ENCODE measurements around the gene SMIM44. TPM values are rescaled to one million over a fixed set of nuclear protein-coding genes. Genes with fewer than 3 reads are reported as not detected.

SMIM44 gene
- polyA plus RNA-seq, 3 donors = not detected

- Histone ChIP-seq H3K9me3 (replicated peaks in 1 of 2; ENCODE audit: control insufficient read depth in 1 of 2, insufficient read depth in 1 of 2, low read length in 2 of 2) (no peaks in the 10 kb centered on the region), H3K36me3 (replicated peaks in 1 of 2; ENCODE audit: control insufficient read depth in 1 of 2, insufficient read depth in 2 of 2, low read length in 2 of 2) (no peaks in the 10 kb centered on the region), H3K4me2 (replicated peaks; ENCODE audit: extremely low read depth, low read length, poor library complexity, severe bottlenecking) (peak within 1 kb of the TSS; percentile 57), H2AFZ (ENCODE audit: insufficient read depth, low read depth, low read length, poor library complexity, severe bottlenecking) (no peak within 1 kb of the TSS), H3K4me3 (replicated peaks in 1 of 3; ENCODE audit: low read depth in 2 of 3, low read length in 3 of 3) (peak within 1 kb of the TSS in 1 of 3 experiments; percentile 56), H3K27me3 (ENCODE audit: control insufficient read depth in 2 of 2, insufficient read depth in 2 of 2, low read length in 2 of 2) (no peaks in the 10 kb centered on the region), H3K27ac (ENCODE audit: low read depth in 1 of 2, low read length in 2 of 2) (no peak within 1 kb of the TSS), H3K9ac (ENCODE audit: insufficient read depth, low read length, poor library complexity, severe bottlenecking) (peak within 1 kb of the TSS; percentile 4), H4K20me1 (ENCODE audit: insufficient read depth, low read length) (no peaks in the 10 kb centered on the region), H3K4me1 (ENCODE audit: control insufficient read depth in 1 of 2, insufficient read depth in 2 of 2, low read length in 2 of 2) (peaks cover 9 to 18% of the 10 kb centered on the region in 2 donors), H3K79me2 (ENCODE audit: insufficient read depth, low read length) (no peaks in the 10 kb centered on the region)
- peaks cover 0 to 6% (median 0%) of the 10 kb centered on the region in 7 donors for H3K9me3 Mint-ChIP-seq
- intact Hi-C loops (cut with micrococcal nuclease) = no loop called here
- H3K27me3 Mint-ChIP-seq (ENCODE audit: low read depth in 3 of 3) = peaks cover 2 to 17% (median 14%) of the 10 kb centered on the region in 3 donors
- DNase-seq = no peak
- H3K4me3 Mint-ChIP-seq = no peak within 1 kb of the TSS
- peak within 1 kb of the TSS in 3 of 7 donors; percentile 13 to 66 (median 31) for H3K27ac Mint-ChIP-seq
- peaks cover 15% of the 10 kb centered on the region for H3K4me1 Mint-ChIP-seq
- H3K36me3 Mint-ChIP-seq = no peaks in the 10 kb centered on the region
- WGBS (ENCODE audit: insufficient coverage) = 64% methylated on average over 17 of the region's 27 CpGs
- no peak for TF ChIP-seq CTCF (IDR thresholded peaks at IDR 0.05)
These were observed 2.7 kb downstream of the SMIM44 start, which contains the start of gene SMIM24 for GRCh38 chr19:3480383-3481091. Gene SMIM24, minus strand, starts transcription at chr19:3480525. Its CDS starts 62 bp downstream, at chr19:3480463.

GRCh38 chr19:3479834-3480215, 3.4 kb downstream of the SMIM44 start:
- Mint-ChIP-seq H3K36me3 (no peaks in the 10 kb centered on the region), H3K4me1 (peaks cover 15% of the 10 kb centered on the region), H3K27ac (peak overlapping the region in 2 of 7 donors; percentile 13 to 66), H3K4me3 (no peak overlapping the region), H3K27me3 (ENCODE audit: low read depth in 3 of 3) (peaks cover 2 to 17% (median 14%) of the 10 kb centered on the region in 3 donors), H3K9me3 (peaks cover 0 to 6% (median 0%) of the 10 kb centered on the region in 7 donors)
- peaks cover 9 to 18% of the 10 kb centered on the region in 2 donors for H3K4me1 ChIP-seq (ENCODE audit: control insufficient read depth in 1 of 2, insufficient read depth in 2 of 2, low read length in 2 of 2)
- no peak overlapping the region for H3K4me3 ChIP-seq (replicated peaks in 1 of 3; ENCODE audit: low read depth in 2 of 3, low read length in 3 of 3)
- no peak overlapping the region for H3K9ac ChIP-seq (ENCODE audit: insufficient read depth, low read length, poor library complexity, severe bottlenecking)
- H3K9me3 ChIP-seq (replicated peaks in 1 of 2; ENCODE audit: control insufficient read depth in 1 of 2, insufficient read depth in 1 of 2, low read length in 2 of 2) = no peaks in the 10 kb centered on the region
- no peak overlapping the region for H2AFZ ChIP-seq (ENCODE audit: insufficient read depth, low read depth, low read length, poor library complexity, severe bottlenecking)
- no peak overlapping the region for H3K4me2 ChIP-seq (replicated peaks; ENCODE audit: extremely low read depth, low read length, poor library complexity, severe bottlenecking)
- intact Hi-C loops (cut with micrococcal nuclease) = no loop called here
- DNase-seq = no peak
- no peak overlapping the region for H3K27ac ChIP-seq (ENCODE audit: low read depth in 1 of 2, low read length in 2 of 2)
- no peaks in the 10 kb centered on the region for H3K36me3 ChIP-seq (replicated peaks in 1 of 2; ENCODE audit: control insufficient read depth in 1 of 2, insufficient read depth in 2 of 2, low read length in 2 of 2)
- TF ChIP-seq CTCF (IDR thresholded peaks at IDR 0.05) = no peak
- H3K79me2 ChIP-seq (ENCODE audit: insufficient read depth, low read length) = no peaks in the 10 kb centered on the region
- H4K20me1 ChIP-seq (ENCODE audit: insufficient read depth, low read length) = no peaks in the 10 kb centered on the region
- H3K27me3 ChIP-seq (ENCODE audit: control insufficient read depth in 2 of 2, insufficient read depth in 2 of 2, low read length in 2 of 2) = no peaks in the 10 kb centered on the region
- 36% methylated on average over 7 of the region's 9 CpGs for whole genome bisulfite sequencing (ENCODE audit: insufficient coverage)

Measured in CD14-positive monocyte (primary cell).